Vagina (tissue), 2 donors: ENCODE results near the gene SCAMP3.
"Not testable (repeated sequence)": the region's sequence is repeated elsewhere in the genome, so short reads cannot be mapped to it uniquely, and the experiment has no call there.

Experiments used
- POLR2A ChIP-seq, 2 donors: fragments of 450-650 bp; IDR thresholded peaks; one replicate each; pipeline ENCODE4 v1.6.1; 2017; ENCODE audit warnings: antibody characterized with exemption in 2 of 2, mild to moderate bottlenecking in 2 of 2, moderate library complexity in 2 of 2
- TF ChIP-seq, protein P1 (sequence below), 3 experiments: fragments of 450-650 bp in 2 of 3; fragments of 200-600 bp in 1 of 3; sonication (generic) in 1 of 3; IDR thresholded peaks; one replicate each; pipeline ENCODE4 v1.5.1; 2017 to 2019; ENCODE audit warnings: antibody characterized with exemption in 3 of 3, mild to moderate bottlenecking in 2 of 3, moderate library complexity in 2 of 3

DNA sequence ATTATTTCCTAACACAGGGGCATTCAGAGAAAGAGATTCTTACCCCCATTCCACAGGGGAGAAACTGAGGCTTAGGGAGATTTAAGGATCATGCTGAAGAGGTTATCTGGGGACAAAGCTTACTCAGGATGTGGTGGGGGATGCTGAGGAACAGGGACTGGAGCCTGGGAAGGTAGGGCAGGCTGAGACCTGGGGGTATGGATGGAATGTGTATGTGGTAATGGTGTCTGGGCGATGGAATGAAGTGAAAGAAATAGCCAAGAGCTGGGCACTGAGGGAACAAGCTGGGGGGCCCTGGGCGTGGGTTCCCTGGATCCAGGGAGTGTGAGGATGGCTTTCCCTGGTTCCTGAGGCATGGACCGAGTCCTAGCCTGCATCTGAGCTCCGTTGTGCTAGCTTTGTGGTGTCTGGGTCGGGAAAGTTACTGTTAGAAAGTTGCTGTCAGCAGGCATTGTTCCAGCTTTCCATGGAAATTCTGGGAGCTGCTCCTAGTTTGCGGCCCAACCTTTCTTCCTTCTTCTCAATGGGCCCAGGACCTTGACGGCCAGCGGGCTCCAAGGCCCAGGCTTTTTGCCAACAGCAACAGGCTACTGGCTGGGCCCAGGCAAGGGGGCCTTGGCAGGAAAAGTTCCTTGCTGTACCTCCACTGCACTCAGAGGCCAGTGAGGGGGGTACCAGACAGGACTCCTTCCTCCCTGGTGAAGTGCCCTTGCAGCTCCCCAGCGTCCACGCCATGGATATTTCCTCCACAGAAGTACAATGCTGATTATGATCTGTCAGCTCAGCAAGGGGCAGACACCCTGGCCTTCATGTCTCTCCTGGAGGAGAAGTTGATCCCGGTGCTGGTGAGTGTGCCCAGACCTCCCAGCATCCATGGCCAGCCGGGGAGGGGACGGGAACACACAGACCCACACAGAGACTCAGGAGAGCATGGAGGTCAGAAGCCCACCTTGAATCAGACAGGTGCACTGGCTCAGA, 29.9 kb downstream of the SCAMP3 start:
- TF ChIP-seq POLR2A (IDR thresholded peaks at IDR 0.05), result not testable (repeated sequence)
- TF ChIP-seq, protein P1, sequence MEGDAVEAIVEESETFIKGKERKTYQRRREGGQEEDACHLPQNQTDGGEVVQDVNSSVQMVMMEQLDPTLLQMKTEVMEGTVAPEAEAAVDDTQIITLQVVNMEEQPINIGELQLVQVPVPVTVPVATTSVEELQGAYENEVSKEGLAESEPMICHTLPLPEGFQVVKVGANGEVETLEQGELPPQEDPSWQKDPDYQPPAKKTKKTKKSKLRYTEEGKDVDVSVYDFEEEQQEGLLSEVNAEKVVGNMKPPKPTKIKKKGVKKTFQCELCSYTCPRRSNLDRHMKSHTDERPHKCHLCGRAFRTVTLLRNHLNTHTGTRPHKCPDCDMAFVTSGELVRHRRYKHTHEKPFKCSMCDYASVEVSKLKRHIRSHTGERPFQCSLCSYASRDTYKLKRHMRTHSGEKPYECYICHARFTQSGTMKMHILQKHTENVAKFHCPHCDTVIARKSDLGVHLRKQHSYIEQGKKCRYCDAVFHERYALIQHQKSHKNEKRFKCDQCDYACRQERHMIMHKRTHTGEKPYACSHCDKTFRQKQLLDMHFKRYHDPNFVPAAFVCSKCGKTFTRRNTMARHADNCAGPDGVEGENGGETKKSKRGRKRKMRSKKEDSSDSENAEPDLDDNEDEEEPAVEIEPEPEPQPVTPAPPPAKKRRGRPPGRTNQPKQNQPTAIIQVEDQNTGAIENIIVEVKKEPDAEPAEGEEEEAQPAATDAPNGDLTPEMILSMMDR (IDR thresholded peaks at IDR 0.05), result not testable (repeated sequence)
